ENCODE data around the gene MLXIP.

MLXIP gene

DNA sequence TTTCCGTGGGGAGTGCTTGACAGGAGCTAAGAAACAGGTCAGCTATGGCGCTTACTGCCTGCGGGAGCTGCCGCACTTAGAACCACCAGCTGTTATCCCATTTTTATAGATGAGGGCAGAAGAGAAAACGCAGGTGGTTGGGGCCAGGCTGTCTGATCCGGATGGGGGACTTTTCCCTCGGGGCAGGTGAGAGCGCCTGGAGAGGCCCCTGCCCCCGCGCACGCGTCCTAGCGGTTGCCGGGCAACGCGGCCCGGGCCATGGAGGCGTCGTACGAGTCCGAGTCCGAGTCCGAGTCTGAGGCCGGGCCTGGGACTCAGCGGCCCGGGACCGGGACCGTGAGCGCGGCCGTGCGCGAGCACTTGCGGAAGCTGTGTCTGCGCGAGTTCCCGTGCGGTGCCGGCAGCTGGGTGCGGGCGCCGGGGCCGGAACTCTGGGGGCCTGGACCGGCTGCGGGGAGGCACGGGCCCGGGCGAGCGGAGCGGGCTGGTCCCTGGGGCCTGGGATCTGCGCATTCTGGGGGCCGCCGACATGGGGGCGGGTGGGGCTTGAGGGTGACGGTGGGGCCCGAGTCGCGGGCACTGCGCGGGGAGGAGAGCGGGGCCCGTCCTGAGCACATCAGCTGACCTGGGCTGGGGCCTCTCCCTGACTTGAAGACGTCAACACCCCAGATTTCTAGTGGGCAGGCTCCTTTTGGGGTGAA, 104.5 kb downstream of the MLXIP start, which contains the start of gene LRRC43:
Gene LRRC43, plus strand, starts transcription at position 237 of the 701 bp plus-strand sequence. Its CDS starts 22 bp downstream, at position 259.
- H3K9me3 ChIP-seq (ENCODE audit: insufficient read depth, low read length, severe bottlenecking) = no peaks in the 10 kb centered on the region
- TF ChIP-seq EZH2 (IDR thresholded peaks at IDR 0.05; ENCODE audit: borderline replicate concordance, low read depth, low read length, severe bottlenecking) = no peak
- TF ChIP-seq, protein P1, sequence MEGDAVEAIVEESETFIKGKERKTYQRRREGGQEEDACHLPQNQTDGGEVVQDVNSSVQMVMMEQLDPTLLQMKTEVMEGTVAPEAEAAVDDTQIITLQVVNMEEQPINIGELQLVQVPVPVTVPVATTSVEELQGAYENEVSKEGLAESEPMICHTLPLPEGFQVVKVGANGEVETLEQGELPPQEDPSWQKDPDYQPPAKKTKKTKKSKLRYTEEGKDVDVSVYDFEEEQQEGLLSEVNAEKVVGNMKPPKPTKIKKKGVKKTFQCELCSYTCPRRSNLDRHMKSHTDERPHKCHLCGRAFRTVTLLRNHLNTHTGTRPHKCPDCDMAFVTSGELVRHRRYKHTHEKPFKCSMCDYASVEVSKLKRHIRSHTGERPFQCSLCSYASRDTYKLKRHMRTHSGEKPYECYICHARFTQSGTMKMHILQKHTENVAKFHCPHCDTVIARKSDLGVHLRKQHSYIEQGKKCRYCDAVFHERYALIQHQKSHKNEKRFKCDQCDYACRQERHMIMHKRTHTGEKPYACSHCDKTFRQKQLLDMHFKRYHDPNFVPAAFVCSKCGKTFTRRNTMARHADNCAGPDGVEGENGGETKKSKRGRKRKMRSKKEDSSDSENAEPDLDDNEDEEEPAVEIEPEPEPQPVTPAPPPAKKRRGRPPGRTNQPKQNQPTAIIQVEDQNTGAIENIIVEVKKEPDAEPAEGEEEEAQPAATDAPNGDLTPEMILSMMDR (IDR thresholded peaks at IDR 0.05; ENCODE audit: borderline replicate concordance, extremely low read depth, low read length, poor library complexity, severe bottlenecking) = no peak
- DNase-seq (no peak), ATAC-seq (ENCODE audit: insufficient read depth, low read depth) (no peak)
- peaks cover 3% of the 10 kb centered on the region for H3K27me3 ChIP-seq (ENCODE audit: insufficient read depth, low read length, poor library complexity)
- H3K36me3 ChIP-seq (ENCODE audit: insufficient read depth, low read length) = no peaks in the 10 kb centered on the region
- H2AFZ ChIP-seq (ENCODE audit: low read depth, low read length) = no peak within 1 kb of the TSS
- no peaks in the 10 kb centered on the region for H3K4me1 ChIP-seq (ENCODE audit: insufficient read depth, low read length)
- H4K20me1 ChIP-seq (ENCODE audit: insufficient read depth, low read length) = no peaks in the 10 kb centered on the region
- H3K9ac ChIP-seq (ENCODE audit: low read depth, low read length) = no peak within 1 kb of the TSS
- H3K4me3 ChIP-seq (ENCODE audit: low read depth in 1 of 2, low read length in 2 of 2) = no peak within 1 kb of the TSS
- no peak within 1 kb of the TSS for H3K4me2 ChIP-seq (ENCODE audit: insufficient read depth, low read length)
- H3K79me2 ChIP-seq (ENCODE audit: insufficient read depth, low read length) = no peaks in the 10 kb centered on the region
- H3K27ac ChIP-seq (ENCODE audit: low read length) = no peak within 1 kb of the TSS

DNA sequence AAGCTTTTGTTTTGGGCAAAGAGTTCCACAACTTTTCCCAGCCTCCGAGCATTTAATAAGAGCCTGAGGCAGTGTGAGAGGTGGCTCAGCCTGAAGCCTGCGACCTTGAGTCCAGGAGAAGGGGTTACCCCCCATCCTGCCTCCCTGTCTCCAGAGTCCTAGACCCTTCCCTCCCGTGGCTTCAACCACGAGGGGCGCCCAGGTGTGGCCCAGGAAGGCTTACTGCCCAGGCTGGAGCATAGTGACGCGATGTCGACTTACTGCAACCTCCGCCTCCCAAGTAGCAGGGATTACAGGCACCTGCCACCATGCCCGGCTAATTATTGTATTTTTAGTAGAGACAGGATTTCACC, 105.0 kb downstream of the MLXIP start:
- H4K20me1 ChIP-seq (ENCODE audit: insufficient read depth, low read length) = no peaks in the 10 kb centered on the region
- H3K4me1 ChIP-seq (ENCODE audit: insufficient read depth, low read length) = no peaks in the 10 kb centered on the region
- no peaks in the 10 kb centered on the region for H3K79me2 ChIP-seq (ENCODE audit: insufficient read depth, low read length)
- no peak overlapping the region for H3K27ac ChIP-seq (ENCODE audit: low read length)
- no peaks in the 10 kb centered on the region for H3K9me3 ChIP-seq (ENCODE audit: insufficient read depth, low read length, severe bottlenecking)
- TF ChIP-seq EZH2 (IDR thresholded peaks at IDR 0.05; ENCODE audit: borderline replicate concordance, low read depth, low read length, severe bottlenecking) = no peak
- TF ChIP-seq, protein P1 (IDR thresholded peaks at IDR 0.05; ENCODE audit: borderline replicate concordance, extremely low read depth, low read length, poor library complexity, severe bottlenecking) = no peak
- H3K4me2 ChIP-seq (ENCODE audit: insufficient read depth, low read length) = no peak overlapping the region
- H3K4me3 ChIP-seq (ENCODE audit: low read depth in 1 of 2, low read length in 2 of 2) = no peak overlapping the region
- DNase-seq = no peak
- ATAC-seq (ENCODE audit: insufficient read depth, low read depth) = no peak
- H3K36me3 ChIP-seq (ENCODE audit: insufficient read depth, low read length) = no peaks in the 10 kb centered on the region
- no peak overlapping the region for H3K9ac ChIP-seq (ENCODE audit: low read depth, low read length)
- no peak overlapping the region for H2AFZ ChIP-seq (ENCODE audit: low read depth, low read length)
- peaks cover 3% of the 10 kb centered on the region for H3K27me3 ChIP-seq (ENCODE audit: insufficient read depth, low read length, poor library complexity)

DNA sequence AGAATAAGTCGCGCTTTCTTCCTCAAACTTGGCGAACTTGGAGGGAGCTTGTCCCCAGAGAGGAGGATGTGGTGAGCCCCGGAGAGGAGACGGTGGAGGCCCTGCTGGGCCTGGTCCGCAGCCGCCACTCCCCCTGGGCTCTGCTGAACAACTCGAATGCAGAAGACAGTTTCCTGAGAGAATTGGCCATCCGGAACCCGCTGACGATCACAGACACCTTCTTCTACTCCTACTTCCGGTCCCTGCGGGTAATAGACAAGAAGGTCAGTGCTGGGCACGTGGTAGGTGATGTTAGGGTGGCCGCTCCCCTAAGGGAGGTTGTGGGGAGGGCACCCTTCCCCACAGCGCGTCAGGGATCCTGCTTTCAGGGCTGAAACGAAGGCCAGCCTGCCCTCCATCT, 106.0 kb downstream of the MLXIP start:
- Histone ChIP-seq H3K9me3 (ENCODE audit: insufficient read depth, low read length, severe bottlenecking) (no peaks in the 10 kb centered on the region), H2AFZ (ENCODE audit: low read depth, low read length) (no peak overlapping the region; the same call in 1 of the 2 replicates)
- ATAC-seq (ENCODE audit: insufficient read depth, low read depth) = no peak

More for the DNA sequence above, 106.0 kb downstream of the MLXIP start:
- Histone ChIP-seq H4K20me1 (ENCODE audit: insufficient read depth, low read length) (no peaks in the 10 kb centered on the region), H3K4me3 (ENCODE audit: low read depth in 1 of 2, low read length in 2 of 2) (no peak overlapping the region), H3K27ac (ENCODE audit: low read length) (no peak overlapping the region), H3K9ac (ENCODE audit: low read depth, low read length) (no peak overlapping the region), H3K4me1 (ENCODE audit: insufficient read depth, low read length) (no peaks in the 10 kb centered on the region), H3K4me2 (ENCODE audit: insufficient read depth, low read length) (no peak overlapping the region), H3K79me2 (ENCODE audit: insufficient read depth, low read length) (no peaks in the 10 kb centered on the region), H3K27me3 (ENCODE audit: insufficient read depth, low read length, poor library complexity) (peaks cover 3% of the 10 kb centered on the region), H3K36me3 (ENCODE audit: insufficient read depth, low read length) (no peaks in the 10 kb centered on the region)
- no peak for TF ChIP-seq EZH2 (IDR thresholded peaks at IDR 0.05; ENCODE audit: borderline replicate concordance, low read depth, low read length, severe bottlenecking)
- TF ChIP-seq, protein P1 (IDR thresholded peaks at IDR 0.05; ENCODE audit: borderline replicate concordance, extremely low read depth, low read length, poor library complexity, severe bottlenecking) = no peak
- DNase-seq = no peak
